ENCODE measurements around the gene STRN4. TPM values are rescaled to one million over a fixed set of nuclear protein-coding genes. Genes with fewer than 3 reads are reported as not detected.
"Not testable (repeated sequence)": the region's sequence is repeated elsewhere in the genome, so short reads cannot be mapped to it uniquely, and the experiment has no call there.

STRN4 gene
- total and polyA plus RNA-seq, 4 donors = 9.5 to 29.9 (median 24.8) TPM

DNA sequence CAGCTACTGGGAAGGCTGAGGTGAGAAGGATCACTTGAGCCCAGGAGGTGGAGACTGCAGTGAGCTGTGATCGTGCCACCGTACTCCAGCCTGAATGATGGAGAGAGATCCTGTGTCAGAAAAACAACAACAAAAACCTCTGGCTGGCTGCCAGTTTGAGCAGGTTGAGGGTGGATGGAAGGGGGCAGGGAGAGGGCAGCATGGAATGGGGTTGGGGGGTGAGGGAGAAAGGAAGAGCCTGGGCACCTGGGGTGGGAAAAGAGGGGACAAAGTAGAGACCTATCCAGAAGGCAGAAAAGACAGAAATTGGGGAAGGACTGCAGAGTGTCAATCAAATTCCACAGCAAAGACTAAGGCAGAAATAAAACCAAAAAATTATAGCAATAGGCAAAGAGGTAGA, 37.4 kb upstream of the STRN4 start:
- 77% methylated on average over 2 of the region's 2 CpGs for WGBS
- H3K9me3 ChIP-seq (ENCODE audit: control insufficient read depth in 4 of 4, low read length in 3 of 4) = no peaks in the 10 kb centered on the region
- no peak overlapping the region for H3K9ac ChIP-seq (ENCODE audit: low read depth in 1 of 2, low read length in 2 of 2)
- peaks cover 7 to 28% (median 15%) of the 10 kb centered on the region in 4 donors for H3K4me1 ChIP-seq (ENCODE audit: control insufficient read depth in 4 of 4, insufficient read depth in 4 of 4, low read length in 3 of 4)
- no peak for DNase-seq (ENCODE audit: low spot score)
- H3K27ac ChIP-seq (ENCODE audit: low read depth in 1 of 2, low read length in 2 of 2) = no peak overlapping the region
- H3K4me3 ChIP-seq (ENCODE audit: low read depth in 1 of 3, low read length in 3 of 3) = no peak overlapping the region
- TF ChIP-seq RAD21 (IDR thresholded peaks at IDR 0.05) = no peak
- TF ChIP-seq, protein P1, sequence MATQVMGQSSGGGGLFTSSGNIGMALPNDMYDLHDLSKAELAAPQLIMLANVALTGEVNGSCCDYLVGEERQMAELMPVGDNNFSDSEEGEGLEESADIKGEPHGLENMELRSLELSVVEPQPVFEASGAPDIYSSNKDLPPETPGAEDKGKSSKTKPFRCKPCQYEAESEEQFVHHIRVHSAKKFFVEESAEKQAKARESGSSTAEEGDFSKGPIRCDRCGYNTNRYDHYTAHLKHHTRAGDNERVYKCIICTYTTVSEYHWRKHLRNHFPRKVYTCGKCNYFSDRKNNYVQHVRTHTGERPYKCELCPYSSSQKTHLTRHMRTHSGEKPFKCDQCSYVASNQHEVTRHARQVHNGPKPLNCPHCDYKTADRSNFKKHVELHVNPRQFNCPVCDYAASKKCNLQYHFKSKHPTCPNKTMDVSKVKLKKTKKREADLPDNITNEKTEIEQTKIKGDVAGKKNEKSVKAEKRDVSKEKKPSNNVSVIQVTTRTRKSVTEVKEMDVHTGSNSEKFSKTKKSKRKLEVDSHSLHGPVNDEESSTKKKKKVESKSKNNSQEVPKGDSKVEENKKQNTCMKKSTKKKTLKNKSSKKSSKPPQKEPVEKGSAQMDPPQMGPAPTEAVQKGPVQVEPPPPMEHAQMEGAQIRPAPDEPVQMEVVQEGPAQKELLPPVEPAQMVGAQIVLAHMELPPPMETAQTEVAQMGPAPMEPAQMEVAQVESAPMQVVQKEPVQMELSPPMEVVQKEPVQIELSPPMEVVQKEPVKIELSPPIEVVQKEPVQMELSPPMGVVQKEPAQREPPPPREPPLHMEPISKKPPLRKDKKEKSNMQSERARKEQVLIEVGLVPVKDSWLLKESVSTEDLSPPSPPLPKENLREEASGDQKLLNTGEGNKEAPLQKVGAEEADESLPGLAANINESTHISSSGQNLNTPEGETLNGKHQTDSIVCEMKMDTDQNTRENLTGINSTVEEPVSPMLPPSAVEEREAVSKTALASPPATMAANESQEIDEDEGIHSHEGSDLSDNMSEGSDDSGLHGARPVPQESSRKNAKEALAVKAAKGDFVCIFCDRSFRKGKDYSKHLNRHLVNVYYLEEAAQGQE (IDR thresholded peaks at IDR 0.05) = no peak
- H3K27me3 ChIP-seq (ENCODE audit: control insufficient read depth in 4 of 4, insufficient read depth in 4 of 4, low read length in 3 of 4) = peaks cover 0 to 2% (median 0%) of the 10 kb centered on the region in 4 donors
- H3K36me3 ChIP-seq (ENCODE audit: control insufficient read depth in 4 of 4, insufficient read depth in 3 of 4, low read depth in 1 of 4, low read length in 3 of 4) = no peaks in the 10 kb centered on the region

DNA sequence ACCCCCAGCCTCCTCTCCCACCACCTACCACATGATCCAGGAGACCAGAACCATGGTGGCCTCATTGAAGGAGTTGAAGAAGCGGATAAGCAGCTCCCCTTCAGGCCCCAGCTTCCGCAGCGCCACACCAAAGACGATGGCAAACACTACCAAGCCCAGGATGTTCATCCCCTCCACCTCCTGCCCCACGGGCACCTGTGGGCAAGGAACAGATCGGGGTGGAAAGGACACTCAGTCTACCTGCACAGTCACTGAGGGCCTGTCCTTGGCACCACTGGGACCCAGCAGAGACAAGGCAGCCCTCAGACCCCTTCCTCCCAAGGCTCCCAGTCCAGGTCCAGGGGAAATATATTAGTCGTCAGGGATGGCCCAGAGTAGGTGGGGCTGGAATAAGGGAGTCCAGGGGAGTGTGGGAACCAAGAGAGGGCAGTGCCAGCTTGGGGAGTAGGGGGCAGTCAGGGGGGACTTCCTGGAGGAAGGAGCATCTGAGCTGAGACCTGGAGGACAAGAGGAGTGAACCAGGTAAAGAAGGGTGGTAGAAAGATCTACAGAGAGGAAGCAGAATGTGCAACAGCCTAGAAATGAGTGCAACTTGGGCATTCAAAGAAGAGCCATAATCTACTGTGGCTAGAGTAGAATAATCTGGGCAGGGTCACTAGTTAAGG, 36.2 kb upstream of the STRN4 start:
- 97% methylated on average over 7 of the region's 7 CpGs for WGBS
- TF ChIP-seq, protein P1 (IDR thresholded peaks at IDR 0.05) = no peak
- TF ChIP-seq EGR1 (IDR thresholded peaks at IDR 0.05; ENCODE audit: low read depth in 2 of 2) (no peak), RAD21 (IDR thresholded peaks at IDR 0.05) (no peak), GABPA (IDR thresholded peaks at IDR 0.05 in 1 of 2, conservative IDR thresholded peaks at IDR 0.05 in 1 of 2) (no peak), FOXA1 (IDR thresholded peaks at IDR 0.05) (no peak), SP1 (IDR thresholded peaks at IDR 0.05) (no peak), RXRA (IDR thresholded peaks at IDR 0.05) (no peak), YY1 (IDR thresholded peaks at IDR 0.05) (no peak), NR2F2 (IDR thresholded peaks at IDR 0.05) (no peak), JUND (IDR thresholded peaks at IDR 0.05) (no peak), HNF4A (conservative IDR thresholded peaks at IDR 0.05) (no peak), FOXA2 (IDR thresholded peaks at IDR 0.05) (no peak)
- TF ChIP-seq, protein P2, sequence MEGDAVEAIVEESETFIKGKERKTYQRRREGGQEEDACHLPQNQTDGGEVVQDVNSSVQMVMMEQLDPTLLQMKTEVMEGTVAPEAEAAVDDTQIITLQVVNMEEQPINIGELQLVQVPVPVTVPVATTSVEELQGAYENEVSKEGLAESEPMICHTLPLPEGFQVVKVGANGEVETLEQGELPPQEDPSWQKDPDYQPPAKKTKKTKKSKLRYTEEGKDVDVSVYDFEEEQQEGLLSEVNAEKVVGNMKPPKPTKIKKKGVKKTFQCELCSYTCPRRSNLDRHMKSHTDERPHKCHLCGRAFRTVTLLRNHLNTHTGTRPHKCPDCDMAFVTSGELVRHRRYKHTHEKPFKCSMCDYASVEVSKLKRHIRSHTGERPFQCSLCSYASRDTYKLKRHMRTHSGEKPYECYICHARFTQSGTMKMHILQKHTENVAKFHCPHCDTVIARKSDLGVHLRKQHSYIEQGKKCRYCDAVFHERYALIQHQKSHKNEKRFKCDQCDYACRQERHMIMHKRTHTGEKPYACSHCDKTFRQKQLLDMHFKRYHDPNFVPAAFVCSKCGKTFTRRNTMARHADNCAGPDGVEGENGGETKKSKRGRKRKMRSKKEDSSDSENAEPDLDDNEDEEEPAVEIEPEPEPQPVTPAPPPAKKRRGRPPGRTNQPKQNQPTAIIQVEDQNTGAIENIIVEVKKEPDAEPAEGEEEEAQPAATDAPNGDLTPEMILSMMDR (IDR thresholded peaks at IDR 0.05; ENCODE audit: low read depth, low read length, missing input control) = no peak
- no peak for DNase-seq (ENCODE audit: low spot score)
- Histone ChIP-seq H3K27ac (ENCODE audit: low read depth in 1 of 2, low read length in 2 of 2) (no peak overlapping the region), H3K4me3 (ENCODE audit: low read depth in 1 of 3, low read length in 3 of 3) (no peak overlapping the region), H3K4me1 (ENCODE audit: control insufficient read depth in 4 of 4, insufficient read depth in 4 of 4, low read length in 3 of 4) (peaks cover 3 to 19% (median 8%) of the 10 kb centered on the region in 4 donors), H3K9ac (ENCODE audit: low read depth in 1 of 2, low read length in 2 of 2) (no peak overlapping the region), H3K36me3 (ENCODE audit: control insufficient read depth in 4 of 4, insufficient read depth in 3 of 4, low read depth in 1 of 4, low read length in 3 of 4) (no peaks in the 10 kb centered on the region), H3K27me3 (ENCODE audit: control insufficient read depth in 4 of 4, insufficient read depth in 4 of 4, low read length in 3 of 4) (peaks cover 0 to 2% (median 0%) of the 10 kb centered on the region in 4 donors), H3K9me3 (ENCODE audit: control insufficient read depth in 4 of 4, low read length in 3 of 4) (no peaks in the 10 kb centered on the region)

DNA sequence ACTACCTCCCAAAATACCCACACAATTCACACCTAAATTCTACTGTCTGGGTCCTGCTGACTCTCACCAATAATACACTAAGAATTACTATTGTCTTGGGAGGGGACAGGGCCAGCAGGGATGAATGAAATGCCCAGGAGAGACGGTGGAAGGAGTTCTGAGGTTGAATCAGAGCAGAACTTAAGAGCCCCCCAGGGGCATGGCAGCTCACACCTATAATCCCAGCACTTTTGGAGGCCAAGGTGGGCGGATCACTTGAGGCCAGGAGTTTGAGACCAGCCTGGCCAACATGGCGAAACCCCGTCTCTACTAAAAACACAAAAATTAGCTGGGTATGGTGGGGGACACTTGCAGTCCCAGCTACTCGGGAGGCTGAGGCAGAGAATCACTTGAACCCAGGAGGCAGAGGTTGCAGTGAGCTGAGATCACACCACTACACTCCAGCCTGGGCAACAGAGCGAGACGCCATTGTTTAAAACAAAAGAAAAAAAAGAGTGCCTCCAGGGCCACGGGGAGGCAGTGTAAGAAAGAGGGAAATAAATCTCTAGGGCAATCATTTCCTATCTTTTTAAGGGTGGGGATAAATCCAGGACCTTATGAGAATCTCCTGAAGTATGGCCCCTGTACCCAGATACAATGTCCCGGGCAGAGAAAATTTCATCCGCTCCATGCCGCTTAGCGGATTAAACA, 31.9 kb upstream of the STRN4 start:
- H3K4me3 ChIP-seq (ENCODE audit: low read depth in 1 of 3, low read length in 3 of 3); H3K27me3 ChIP-seq (ENCODE audit: control insufficient read depth in 4 of 4, insufficient read depth in 4 of 4, low read length in 3 of 4); H3K9me3 ChIP-seq (ENCODE audit: control insufficient read depth in 4 of 4, low read length in 3 of 4); H3K9ac ChIP-seq (ENCODE audit: low read depth in 1 of 2, low read length in 2 of 2); H3K4me1 ChIP-seq (ENCODE audit: control insufficient read depth in 4 of 4, insufficient read depth in 4 of 4, low read length in 3 of 4); H3K27ac ChIP-seq (ENCODE audit: low read depth in 1 of 2, low read length in 2 of 2); H3K36me3 ChIP-seq (ENCODE audit: control insufficient read depth in 4 of 4, insufficient read depth in 3 of 4, low read depth in 1 of 4, low read length in 3 of 4); DNase-seq (ENCODE audit: low spot score): not testable (repeated sequence)
- 92% methylated on average over 12 of the region's 12 CpGs for WGBS

All from liver (tissue), 9 donors.